ENCODE results near the gene PKHD1.

DNA sequence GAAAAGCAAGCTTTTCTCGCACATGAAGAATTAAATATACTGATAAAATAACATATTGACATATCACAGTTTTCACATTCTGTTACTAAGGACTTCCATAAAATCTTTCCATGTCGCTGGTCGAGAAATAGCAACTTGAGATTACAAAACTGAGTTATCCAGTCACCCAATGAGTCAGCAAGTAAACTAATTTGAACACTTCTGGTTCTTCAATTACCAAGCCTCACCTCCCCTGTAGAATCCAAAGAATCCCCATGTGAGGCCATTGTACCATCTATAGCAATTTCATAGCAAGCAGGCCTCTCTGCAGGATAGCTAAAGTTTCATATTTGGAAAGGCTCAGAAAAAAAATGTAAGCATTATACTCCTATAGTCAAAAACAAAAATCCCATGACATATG lies 87.3 kb downstream of the PKHD1 start:
- TF ChIP-seq, protein P1, sequence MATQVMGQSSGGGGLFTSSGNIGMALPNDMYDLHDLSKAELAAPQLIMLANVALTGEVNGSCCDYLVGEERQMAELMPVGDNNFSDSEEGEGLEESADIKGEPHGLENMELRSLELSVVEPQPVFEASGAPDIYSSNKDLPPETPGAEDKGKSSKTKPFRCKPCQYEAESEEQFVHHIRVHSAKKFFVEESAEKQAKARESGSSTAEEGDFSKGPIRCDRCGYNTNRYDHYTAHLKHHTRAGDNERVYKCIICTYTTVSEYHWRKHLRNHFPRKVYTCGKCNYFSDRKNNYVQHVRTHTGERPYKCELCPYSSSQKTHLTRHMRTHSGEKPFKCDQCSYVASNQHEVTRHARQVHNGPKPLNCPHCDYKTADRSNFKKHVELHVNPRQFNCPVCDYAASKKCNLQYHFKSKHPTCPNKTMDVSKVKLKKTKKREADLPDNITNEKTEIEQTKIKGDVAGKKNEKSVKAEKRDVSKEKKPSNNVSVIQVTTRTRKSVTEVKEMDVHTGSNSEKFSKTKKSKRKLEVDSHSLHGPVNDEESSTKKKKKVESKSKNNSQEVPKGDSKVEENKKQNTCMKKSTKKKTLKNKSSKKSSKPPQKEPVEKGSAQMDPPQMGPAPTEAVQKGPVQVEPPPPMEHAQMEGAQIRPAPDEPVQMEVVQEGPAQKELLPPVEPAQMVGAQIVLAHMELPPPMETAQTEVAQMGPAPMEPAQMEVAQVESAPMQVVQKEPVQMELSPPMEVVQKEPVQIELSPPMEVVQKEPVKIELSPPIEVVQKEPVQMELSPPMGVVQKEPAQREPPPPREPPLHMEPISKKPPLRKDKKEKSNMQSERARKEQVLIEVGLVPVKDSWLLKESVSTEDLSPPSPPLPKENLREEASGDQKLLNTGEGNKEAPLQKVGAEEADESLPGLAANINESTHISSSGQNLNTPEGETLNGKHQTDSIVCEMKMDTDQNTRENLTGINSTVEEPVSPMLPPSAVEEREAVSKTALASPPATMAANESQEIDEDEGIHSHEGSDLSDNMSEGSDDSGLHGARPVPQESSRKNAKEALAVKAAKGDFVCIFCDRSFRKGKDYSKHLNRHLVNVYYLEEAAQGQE (IDR thresholded peaks at IDR 0.05; ENCODE audit: low read depth) = no peak
- no peak for TF ChIP-seq RAD21 (IDR thresholded peaks at IDR 0.05; ENCODE audit: low read depth)
- TF ChIP-seq TAF1 (IDR thresholded peaks at IDR 0.05; ENCODE audit: low read depth) = no peak
- no peak for TF ChIP-seq CEBPB (IDR thresholded peaks at IDR 0.05)

All from Ishikawa (cell line).